Globus pallidus (tissue), 1 donor: ENCODE data around the gene HEATR5B.
A peak's percentile ranks its signal among the peaks of the same experiment; 100 is the strongest.
"Not testable (repeated sequence)": the region's sequence is repeated elsewhere in the genome, so short reads cannot be mapped to it uniquely, and the experiment has no call there.

Experiments
- DNase-seq: peaks from one replicate; pipeline ENCODE4 v3.0.0-alpha.2; 2015; ENCODE audit warnings: low spot score

HEATR5B gene

GRCh38 chr2:37061776-37062175 lies 22.4 kb downstream of the HEATR5B start:
- no peak for DNase-seq

GRCh38 chr2:37061013-37061711 lies 23.0 kb downstream of the HEATR5B start:
- no peak for DNase-seq

GRCh38 chr2:37060446-37060845 lies 23.7 kb downstream of the HEATR5B start:
- no peak for DNase-seq

GRCh38 chr2:37059841-37060240 lies 24.3 kb downstream of the HEATR5B start:
- DNase-seq: no peak

- no peak for DNase-seq
These were observed 31.4 kb downstream of the HEATR5B start for GRCh38 chr2:37052600-37053332.

GRCh38 chr2:37039580-37039979 lies 44.6 kb downstream of the HEATR5B start:
- DNase-seq: no peak

GRCh38 chr2:37037771-37038170 lies 46.4 kb downstream of the HEATR5B start:
- no peak for DNase-seq

GRCh38 chr2:37029758-37030157 lies 54.4 kb downstream of the HEATR5B start:
- no peak for DNase-seq

GRCh38 chr2:37026050-37026449 lies 58.1 kb downstream of the HEATR5B start:
- DNase-seq: no peak

- no peak for DNase-seq
These were observed 63.0 kb downstream of the HEATR5B start for GRCh38 chr2:37020887-37021796.

- DNase-seq: peak; percentile 8
These were observed 63.8 kb downstream of the HEATR5B start for GRCh38 chr2:37020212-37020886.

- DNase-seq: no peak
These were observed 70.9 kb downstream of the HEATR5B start for GRCh38 chr2:37013315-37013641.

GRCh38 chr2:37011130-37011529 lies 73.0 kb downstream of the HEATR5B start:
- DNase-seq: no peak

GRCh38 chr2:37005118-37005868 lies 78.9 kb downstream of the HEATR5B start:
- peak; percentile 13 for DNase-seq

- no peak for DNase-seq
These were observed 83.1 kb downstream of the HEATR5B start for GRCh38 chr2:37000988-37001556.

GRCh38 chr2:37000318-37000717 lies 83.9 kb downstream of the HEATR5B start:
- no peak for DNase-seq

- DNase-seq: not testable (repeated sequence)
These were observed 84.8 kb downstream of the HEATR5B start for GRCh38 chr2:36999416-36999815.

- DNase-seq: no peak
These were observed 90.1 kb downstream of the HEATR5B start for GRCh38 chr2:36993841-36994620.

GRCh38 chr2:36988008-36988407 lies 96.2 kb downstream of the HEATR5B start:
- no peak for DNase-seq

- DNase-seq: no peak
These were observed 101.7 kb downstream of the HEATR5B start for GRCh38 chr2:36982467-36982866.
